Karpas-422 (cell line): ENCODE results near the gene EPC1. TPM values are rescaled to one million over a fixed set of nuclear protein-coding genes. Genes with fewer than 3 reads are reported as not detected.

ENCODE experiments used
- DNase-seq: peaks from one replicate; pipeline ENCODE4 v3.0.0-alpha.2; 2015
- H2AFZ ChIP-seq: fragments of 200-600 bp; sonication (generic); 2 replicates; pipeline ENCODE4 v1.6.1; 2014; ENCODE audit warnings: antibody characterized with exemption, low read length, mixed read lengths
- H3K27ac ChIP-seq: fragments of 200-600 bp; sonication (generic); 2 replicates; pipeline ENCODE4 v1.5.1; 2014; ENCODE audit warnings: mild to moderate bottlenecking, low read length, moderate library complexity
- H3K27me3 ChIP-seq: fragments of 200-600 bp; sonication (generic); 2 replicates; pipeline ENCODE4 v1.6.1; 2014; ENCODE audit warnings: low read length, mixed read lengths
- H3K36me3 ChIP-seq: fragments of 200-600 bp; sonication (generic); 2 replicates; pipeline ENCODE4 v1.6.1; 2014; ENCODE audit warnings: low read length, mixed read lengths; ENCODE audit not compliant: insufficient read depth
- H3K4me1 ChIP-seq: fragments of 200-600 bp; sonication (generic); 2 replicates; pipeline ENCODE4 v1.6.1; 2014; ENCODE audit warnings: mild to moderate bottlenecking, low read length, mixed read lengths
- H3K4me2 ChIP-seq: fragments of 200-600 bp; sonication (generic); 2 replicates; pipeline ENCODE4 v1.6.1; 2014; ENCODE audit warnings: low read length, low read depth, mild to moderate bottlenecking; ENCODE audit not compliant: poor library complexity, severe bottlenecking
- H3K4me3 ChIP-seq: fragments of 200-600 bp; sonication (generic); 2 replicates; pipeline ENCODE4 v1.5.1; 2014; ENCODE audit warnings: mild to moderate bottlenecking, antibody characterized with exemption, low read length, mixed read lengths
- H3K79me2 ChIP-seq: fragments of 200-600 bp; sonication (generic); 2 replicates; pipeline ENCODE4 v1.6.1; 2014; ENCODE audit warnings: mild to moderate bottlenecking, low read length, mixed read lengths
- H3K9ac ChIP-seq: fragments of 200-600 bp; sonication (generic); 2 replicates; pipeline ENCODE4 v1.6.0; 2014; ENCODE audit warnings: low read length
- H3K9me2 ChIP-seq: fragments of 200-600 bp; sonication (generic), shearing (Covaris generic); replicated peaks from 2 replicates; pipeline ENCODE4 v1.6.0; 2014; ENCODE audit warnings: mild to moderate bottlenecking, low read length, moderate library complexity; ENCODE audit not compliant: insufficient read depth
- H3K9me3 ChIP-seq: fragments of 300-700, 200-600 bp; sonication (generic); 2 replicates; pipeline ENCODE4 v1.6.1; 2014; ENCODE audit warnings: low read length, mixed read lengths
- H4K20me1 ChIP-seq: fragments of 200-600 bp; sonication (generic); 2 replicates; pipeline ENCODE4 v1.6.1; 2014; ENCODE audit warnings: mild to moderate bottlenecking, antibody characterized with exemption, low read length, low read depth; ENCODE audit not compliant: insufficient read depth
- total RNA-seq: library from RNA; depleted of rRNA; stranded (reverse); fragments of >200 nt; shearing (Covaris generic); gene quantifications from 2 replicates; pipeline ENCODE4 v1.2.3, GENCODE V29; 2014; ENCODE audit warnings: low replicate concordance

EPC1 gene
- total RNA-seq, 1 experiment from 2014 or later = 56.9 TPM

DNA sequence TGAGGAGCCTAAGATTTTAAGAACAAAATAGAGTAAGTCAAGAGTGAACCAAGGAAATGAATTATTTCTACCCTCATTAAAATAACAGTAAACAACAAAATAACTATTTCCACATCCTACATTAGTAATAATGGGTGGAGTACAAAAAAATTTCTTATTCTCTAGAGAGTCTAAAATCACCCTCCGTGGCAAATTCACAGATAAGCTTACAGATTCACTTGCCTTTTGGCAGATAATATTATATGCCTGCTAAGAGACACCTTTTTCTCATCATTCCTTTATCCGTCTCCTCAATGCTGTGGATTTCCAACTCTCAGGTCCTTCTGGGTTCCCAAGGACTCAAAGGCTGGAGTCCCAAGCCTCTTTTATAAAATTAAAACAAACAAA is 2.2 kb upstream of the EPC1 start:
- Histone ChIP-seq H3K27me3 (no peaks in the 10 kb centered on the region), H3K36me3 (peaks cover 3% of the 10 kb centered on the region; the same call in 1 of the 2 replicates), H3K9ac (peak overlapping the region; percentile 99), H4K20me1 (0 out of 2 replicates have a peak, but pooled peaks cover 5% of the 10 kb centered on the region), H2AFZ (no peak overlapping the region), H3K9me2 (no peaks in the 10 kb centered on the region), H3K79me2 (peaks cover 81% of the 10 kb centered on the region), H3K4me3 (peak overlapping the region; percentile 89), H3K9me3 (no peaks in the 10 kb centered on the region), H3K4me1 (peaks cover 73% of the 10 kb centered on the region), H3K4me2 (peak overlapping the region; percentile 78), H3K27ac (peak overlapping the region; percentile 96)
- DNase-seq = peak; percentile 61

DNA sequence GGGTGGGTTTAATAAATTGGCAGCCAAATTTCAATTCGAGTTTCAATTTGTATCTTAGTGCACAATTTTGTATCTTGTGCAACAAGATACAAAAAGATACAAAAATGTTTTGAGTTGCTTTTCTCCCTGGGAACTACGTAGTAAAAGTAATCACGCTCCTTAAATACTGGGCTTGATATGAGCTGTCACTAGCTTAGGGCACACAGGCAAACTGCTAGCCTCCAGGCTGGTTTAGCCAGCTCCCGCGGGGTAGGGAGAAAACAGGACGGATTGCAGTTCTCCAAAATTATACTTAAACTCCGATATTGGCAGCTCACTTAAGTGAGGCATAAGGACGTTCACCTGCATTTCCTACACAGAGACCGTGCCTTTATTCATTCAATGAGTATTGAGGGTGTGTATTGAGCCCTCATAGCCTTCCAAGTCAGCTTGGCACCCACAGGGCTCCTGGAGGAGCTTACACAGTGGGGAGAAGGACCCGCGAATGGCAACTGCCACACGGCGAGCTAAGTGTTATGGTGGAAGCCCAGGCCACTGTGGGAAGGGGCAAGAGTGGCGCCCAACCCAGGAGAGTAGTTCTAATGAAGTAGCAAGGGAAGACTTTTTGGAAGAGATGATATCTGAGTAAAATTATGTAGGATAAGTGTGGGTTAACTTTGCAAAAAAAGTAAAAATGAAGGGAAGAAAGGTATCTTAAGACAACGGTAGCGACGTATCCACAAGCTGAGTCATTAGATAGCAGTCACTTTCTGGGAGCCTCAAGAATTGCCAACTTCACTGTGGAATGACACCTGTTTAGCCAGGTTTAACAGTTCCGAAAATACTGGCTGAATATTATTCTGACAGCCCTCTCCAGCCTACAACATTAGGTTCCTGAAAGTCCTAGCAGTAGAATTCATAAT is 1.6 kb upstream of the EPC1 start:
- peaks cover 81% of the 10 kb centered on the region for H3K79me2 ChIP-seq
- H3K27ac ChIP-seq = peak overlapping the region; percentile 96
- 0 out of 2 replicates have a peak, but pooled peaks cover 5% of the 10 kb centered on the region for H4K20me1 ChIP-seq
- H3K4me2 ChIP-seq = peak overlapping the region; percentile 78
- peak overlapping the region; percentile 99 for H3K9ac ChIP-seq
- H3K4me3 ChIP-seq = peak overlapping the region; percentile 89
- no peaks in the 10 kb centered on the region for H3K27me3 ChIP-seq
- H3K4me1 ChIP-seq = peaks cover 73% of the 10 kb centered on the region
- no peak overlapping the region for H2AFZ ChIP-seq
- no peaks in the 10 kb centered on the region for H3K9me3 ChIP-seq
- H3K9me2 ChIP-seq = no peaks in the 10 kb centered on the region
- DNase-seq = peak; percentile 62
- H3K36me3 ChIP-seq = peaks cover 9% of the 10 kb centered on the region; the same call in 1 of the 2 replicates

DNA sequence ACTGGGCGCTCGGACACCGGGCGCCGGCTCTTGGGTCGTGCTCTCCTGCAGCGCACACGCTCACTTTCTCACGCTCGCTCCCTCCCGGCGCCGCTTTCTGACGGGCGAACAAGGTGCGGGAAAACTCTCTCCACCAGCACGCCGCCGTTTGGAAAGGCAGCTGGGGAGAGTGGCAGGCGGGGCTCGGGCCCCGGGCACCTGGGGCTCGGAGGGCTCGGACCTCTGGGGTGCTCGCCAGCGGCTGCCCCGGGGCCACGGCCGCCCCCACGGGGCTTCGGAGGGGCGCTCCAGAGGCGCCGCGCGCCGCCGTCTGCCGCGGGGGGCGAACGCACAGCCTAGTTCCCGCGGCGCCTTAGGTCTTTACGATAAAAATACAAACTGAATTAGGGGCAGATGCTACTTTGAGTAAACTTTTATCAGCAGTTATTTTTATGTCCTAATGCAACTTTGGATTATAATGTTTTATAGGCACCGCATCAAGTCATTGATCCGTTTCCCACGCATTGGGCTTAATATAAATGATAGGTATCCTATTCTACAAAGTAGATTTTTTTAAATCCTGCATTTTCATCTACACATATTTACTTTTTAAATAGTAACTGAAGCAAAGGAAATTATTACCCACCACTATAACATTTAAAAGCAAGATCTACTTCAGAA is 535 bp upstream of the EPC1 start:
- Histone ChIP-seq H3K27ac (peak overlapping the region; percentile 96), H3K9me2 (no peaks in the 10 kb centered on the region), H3K4me2 (peak overlapping the region; percentile 78), H4K20me1 (0 out of 2 replicates have a peak, but pooled peaks cover 5% of the 10 kb centered on the region), H2AFZ (no peak overlapping the region; the same call in 1 of the 2 replicates), H3K27me3 (no peaks in the 10 kb centered on the region), H3K9ac (peak overlapping the region; percentile 99), H3K9me3 (no peaks in the 10 kb centered on the region), H3K36me3 (peaks cover 13% of the 10 kb centered on the region; the same call in 1 of the 2 replicates), H3K4me3 (peak overlapping the region; percentile 89), H3K4me1 (peaks cover 69% of the 10 kb centered on the region), H3K79me2 (peaks cover 81% of the 10 kb centered on the region)
- DNase-seq = no peak

DNA sequence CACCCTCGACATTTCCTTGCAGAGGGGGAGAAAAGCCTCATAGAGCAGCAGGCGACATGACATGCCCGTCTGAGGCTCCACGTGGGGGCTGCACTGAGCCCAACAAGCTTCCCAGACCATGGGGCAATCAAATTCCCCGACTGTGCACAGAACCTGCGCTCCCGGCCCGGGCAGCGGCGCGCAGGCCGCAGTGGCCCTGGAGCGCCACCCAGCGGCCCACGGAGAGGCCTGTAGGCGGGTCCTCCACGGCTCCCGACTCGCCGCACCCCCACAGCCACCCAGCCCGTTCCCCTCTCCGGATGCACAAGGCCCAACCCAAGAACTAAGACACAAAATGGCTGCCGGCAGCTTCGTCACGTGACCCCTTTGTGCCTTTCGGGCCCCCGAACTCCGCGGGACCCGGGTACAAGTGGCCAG is 816 bp downstream of the EPC1 start:
- peak; percentile 98 for DNase-seq
- Histone ChIP-seq H3K79me2 (peaks cover 89% of the 10 kb centered on the region), H3K4me3 (peak overlapping the region; percentile 89), H4K20me1 (0 out of 2 replicates have a peak, but pooled peaks cover 5% of the 10 kb centered on the region), H3K27ac (peak overlapping the region; percentile 96), H3K4me1 (peaks cover 76% of the 10 kb centered on the region), H3K27me3 (no peaks in the 10 kb centered on the region), H3K36me3 (peaks cover 21% of the 10 kb centered on the region; the same call in 1 of the 2 replicates), H3K9me3 (no peaks in the 10 kb centered on the region), H3K9ac (peak overlapping the region; percentile 99), H3K4me2 (peak overlapping the region; percentile 80), H2AFZ (peak overlapping the region; percentile 45; the same call in 1 of the 2 replicates), H3K9me2 (no peaks in the 10 kb centered on the region)

DNA sequence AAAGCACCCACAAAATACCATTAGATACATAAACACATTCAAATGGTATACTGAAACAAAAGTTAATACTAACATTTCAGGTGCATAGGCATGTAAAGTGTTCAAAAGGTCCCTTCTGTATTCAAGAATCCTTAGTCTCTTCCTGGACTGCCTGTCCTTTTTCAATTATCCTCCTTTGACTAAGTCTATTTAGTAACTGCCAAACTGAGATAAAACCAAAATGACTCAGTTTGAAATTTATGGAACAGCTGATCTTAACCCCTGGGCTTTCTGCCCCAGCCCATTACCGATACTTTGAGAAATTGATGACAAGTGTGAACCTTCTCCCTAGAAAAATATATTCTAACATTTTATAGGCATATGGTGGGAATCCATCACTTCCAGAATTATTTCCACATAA is 5.4 kb downstream of the EPC1 start:
- H3K9ac ChIP-seq = no peak overlapping the region
- peaks cover 69% of the 10 kb centered on the region for H3K4me1 ChIP-seq
- no peaks in the 10 kb centered on the region for H3K9me2 ChIP-seq
- no peak overlapping the region for H2AFZ ChIP-seq
- H3K36me3 ChIP-seq = peaks cover 32% of the 10 kb centered on the region; the same call in 1 of the 2 replicates
- no peak overlapping the region for H3K4me3 ChIP-seq
- peaks cover 95% of the 10 kb centered on the region for H3K79me2 ChIP-seq
- H3K9me3 ChIP-seq = no peaks in the 10 kb centered on the region
- DNase-seq = no peak
- peaks cover 17% of the 10 kb centered on the region; the same call in 1 of the 2 replicates for H4K20me1 ChIP-seq
- no peak overlapping the region for H3K27ac ChIP-seq
- no peaks in the 10 kb centered on the region for H3K27me3 ChIP-seq
- H3K4me2 ChIP-seq = peak overlapping the region; percentile 9

DNA sequence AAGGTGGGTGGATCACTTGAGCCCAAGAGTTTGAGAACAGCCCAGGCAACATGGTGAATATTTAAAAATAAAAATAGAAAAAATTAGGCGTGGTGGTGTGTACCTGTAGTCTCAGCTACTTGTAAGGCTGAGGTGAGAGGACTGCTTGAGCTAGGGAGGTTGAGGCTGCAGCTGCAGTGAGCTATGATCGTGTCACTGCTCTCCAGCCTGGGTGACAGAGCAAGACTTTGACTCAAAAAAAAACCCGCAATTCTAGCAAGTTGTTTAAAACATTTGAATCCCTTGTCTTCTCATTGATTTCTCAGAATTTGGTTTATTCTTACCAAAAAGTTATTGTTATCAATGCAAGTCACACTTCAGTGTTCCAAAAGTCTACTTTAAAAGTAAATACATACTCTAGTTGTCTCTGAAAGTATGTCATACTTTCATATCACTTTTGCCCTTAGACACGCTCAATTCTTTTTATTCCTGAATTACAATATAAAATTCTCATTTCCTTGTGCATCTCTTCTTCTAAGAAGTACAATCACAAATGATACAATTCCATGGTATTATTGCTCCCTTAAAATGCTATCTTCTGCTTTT is 6.3 kb downstream of the EPC1 start:
- no peaks in the 10 kb centered on the region for H3K27me3 ChIP-seq
- H4K20me1 ChIP-seq = peaks cover 17% of the 10 kb centered on the region; the same call in 1 of the 2 replicates
- no peak overlapping the region for H3K27ac ChIP-seq
- no peak overlapping the region for H2AFZ ChIP-seq
- no peak for DNase-seq
- peaks cover 100% of the 10 kb centered on the region for H3K79me2 ChIP-seq
- H3K36me3 ChIP-seq = peaks cover 32% of the 10 kb centered on the region; the same call in 1 of the 2 replicates
- no peaks in the 10 kb centered on the region for H3K9me2 ChIP-seq
- no peaks in the 10 kb centered on the region for H3K9me3 ChIP-seq
- peaks cover 69% of the 10 kb centered on the region for H3K4me1 ChIP-seq
- H3K9ac ChIP-seq = no peak overlapping the region
- peak overlapping the region; percentile 9 for H3K4me2 ChIP-seq
- H3K4me3 ChIP-seq = no peak overlapping the region

DNA sequence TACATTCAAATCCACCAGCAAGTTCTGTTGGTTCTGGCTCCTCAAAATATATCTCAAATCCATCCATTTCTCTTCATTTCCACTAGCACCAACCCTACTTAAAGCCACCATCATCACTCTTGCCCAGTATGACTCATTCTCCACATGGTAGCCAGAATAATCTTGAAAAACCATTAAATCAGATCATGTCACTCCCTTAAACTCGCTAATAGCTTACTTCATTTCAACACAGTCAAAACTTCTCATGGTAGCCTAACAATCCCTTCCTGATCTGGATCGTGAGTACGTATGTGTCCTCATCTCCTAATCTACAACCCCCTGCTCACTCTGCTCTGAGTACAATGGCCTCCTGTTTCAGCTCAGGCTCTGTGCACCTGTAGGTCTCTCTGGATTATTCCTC is 8.7 kb downstream of the EPC1 start:
- peaks cover 20% of the 10 kb centered on the region; the same call in 1 of the 2 replicates for H3K36me3 ChIP-seq
- peaks cover 100% of the 10 kb centered on the region for H3K79me2 ChIP-seq
- H2AFZ ChIP-seq = no peak overlapping the region
- H3K4me1 ChIP-seq = peaks cover 50% of the 10 kb centered on the region
- H3K9me2 ChIP-seq = no peaks in the 10 kb centered on the region
- DNase-seq = no peak
- no peak overlapping the region for H3K4me3 ChIP-seq
- H3K9me3 ChIP-seq = no peaks in the 10 kb centered on the region
- no peak overlapping the region for H3K4me2 ChIP-seq
- no peak overlapping the region for H3K27ac ChIP-seq
- H3K27me3 ChIP-seq = no peaks in the 10 kb centered on the region
- H3K9ac ChIP-seq = no peak overlapping the region
- H4K20me1 ChIP-seq = peaks cover 33% of the 10 kb centered on the region
